Measurements from ENCODE around the gene SEMA4A.
"Not testable (repeated sequence)": the region's sequence is repeated elsewhere in the genome, so short reads cannot be mapped to it uniquely, and the experiment has no call there.

SEMA4A gene

GRCh38 chr1:156191292-156191964 is 38.0 kb downstream of the SEMA4A start:
- no peak for DNase-seq (ENCODE audit: low read depth in 1 of 2, low spot score in 1 of 2)

GRCh38 chr1:156193208-156193487 is 39.8 kb downstream of the SEMA4A start:
- DNase-seq (ENCODE audit: low read depth in 1 of 2, low spot score in 1 of 2) = no peak

- DNase-seq (ENCODE audit: low read depth in 1 of 2, low spot score in 1 of 2) = peak; percentile 90 to 93
These were observed 40.3 kb downstream of the SEMA4A start, which contains the start of gene SLC25A44 for GRCh38 chr1:156193488-156194299. Gene SLC25A44, plus strand, starts transcription at chr1:156194104. Its CDS starts 5,744 bp downstream, at chr1:156199848.

- DNase-seq (ENCODE audit: low read depth in 1 of 2, low spot score in 1 of 2) = no peak
These were observed 40.9 kb downstream of the SEMA4A start for GRCh38 chr1:156194300-156194652.

GRCh38 chr1:156195853-156196252 is 42.5 kb downstream of the SEMA4A start:
- no peak for DNase-seq (ENCODE audit: low read depth in 1 of 2, low spot score in 1 of 2)

- no peak for DNase-seq (ENCODE audit: low read depth in 1 of 2, low spot score in 1 of 2)
These were observed 43.1 kb downstream of the SEMA4A start for GRCh38 chr1:156196445-156196844.

- no peak for DNase-seq (ENCODE audit: low read depth in 1 of 2, low spot score in 1 of 2)
These were observed 45.5 kb downstream of the SEMA4A start for GRCh38 chr1:156198831-156199349.

- no peak for DNase-seq (ENCODE audit: low read depth in 1 of 2, low spot score in 1 of 2)
These were observed 46.7 kb downstream of the SEMA4A start for GRCh38 chr1:156200044-156200443.

GRCh38 chr1:156203331-156203730 is 49.9 kb downstream of the SEMA4A start:
- no peak for DNase-seq (ENCODE audit: low read depth in 1 of 2, low spot score in 1 of 2)

GRCh38 chr1:156204686-156205085 is 51.3 kb downstream of the SEMA4A start:
- DNase-seq (ENCODE audit: low read depth in 1 of 2, low spot score in 1 of 2) = no peak

GRCh38 chr1:156211243-156211642 is 57.9 kb downstream of the SEMA4A start:
- no peak for DNase-seq (ENCODE audit: low read depth in 1 of 2, low spot score in 1 of 2)

- no peak for DNase-seq (ENCODE audit: low read depth in 1 of 2, low spot score in 1 of 2)
These were observed 58.7 kb downstream of the SEMA4A start for GRCh38 chr1:156212130-156212529.

- DNase-seq (ENCODE audit: low read depth in 1 of 2, low spot score in 1 of 2) = peak; percentile 91 to 92
These were observed 59.7 kb downstream of the SEMA4A start, which contains the start of gene PMF1 for GRCh38 chr1:156212833-156213643. Gene PMF1, plus strand, starts transcription at chr1:156213007. Its CDS starts 9 bp downstream, at chr1:156213016.

GRCh38 chr1:156213644-156213966 is 60.2 kb downstream of the SEMA4A start:
- DNase-seq (ENCODE audit: low read depth in 1 of 2, low spot score in 1 of 2) = no peak

GRCh38 chr1:156214024-156214748 is 60.8 kb downstream of the SEMA4A start:
- no peak for DNase-seq (ENCODE audit: low read depth in 1 of 2, low spot score in 1 of 2)

GRCh38 chr1:156216361-156217086 is 63.1 kb downstream of the SEMA4A start:
- DNase-seq (ENCODE audit: low read depth in 1 of 2, low spot score in 1 of 2) = not testable (repeated sequence)

GRCh38 chr1:156217871-156218270 is 64.5 kb downstream of the SEMA4A start:
- DNase-seq (ENCODE audit: low read depth in 1 of 2, low spot score in 1 of 2) = no peak

- no peak for DNase-seq (ENCODE audit: low read depth in 1 of 2, low spot score in 1 of 2)
These were observed 66.8 kb downstream of the SEMA4A start for GRCh38 chr1:156220226-156220625.

GRCh38 chr1:156221986-156222692 is 68.8 kb downstream of the SEMA4A start:
- no peak for DNase-seq (ENCODE audit: low read depth in 1 of 2, low spot score in 1 of 2)

- no peak for DNase-seq (ENCODE audit: low read depth in 1 of 2, low spot score in 1 of 2)
These were observed 72.3 kb downstream of the SEMA4A start for GRCh38 chr1:156225677-156226014.
